ENCODE results near the gene ART3.
A peak's percentile ranks its signal among the peaks of the same experiment; 100 is the strongest.

The ART3 gene

DNA sequence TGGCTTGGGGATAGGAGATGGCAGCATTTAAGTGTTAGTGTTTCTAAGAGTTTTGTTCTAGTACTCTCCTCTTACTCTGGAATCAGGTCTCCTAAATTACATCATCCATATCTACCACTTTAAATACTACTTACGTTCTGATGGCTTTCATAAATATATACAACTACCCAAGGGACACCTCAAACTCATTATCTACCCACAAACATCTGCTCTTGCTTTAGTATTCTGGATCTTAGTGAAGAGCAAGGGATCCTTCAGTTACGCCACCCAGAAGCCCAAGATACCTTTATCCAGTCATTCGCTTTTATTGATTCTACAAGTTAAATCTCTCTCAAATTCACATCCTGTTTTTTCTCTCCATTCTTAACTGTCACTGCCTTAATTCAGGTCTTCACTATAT is 66.7 kb downstream of the ART3 start:
- in situ Hi-C loops (cut with MboI; ENCODE audit: low sequenced_read_pairs, unreplicated experiment): no loop called here
- DNase-seq (ENCODE audit: low spot score): no peak
- TF ChIP-seq, protein P1, sequence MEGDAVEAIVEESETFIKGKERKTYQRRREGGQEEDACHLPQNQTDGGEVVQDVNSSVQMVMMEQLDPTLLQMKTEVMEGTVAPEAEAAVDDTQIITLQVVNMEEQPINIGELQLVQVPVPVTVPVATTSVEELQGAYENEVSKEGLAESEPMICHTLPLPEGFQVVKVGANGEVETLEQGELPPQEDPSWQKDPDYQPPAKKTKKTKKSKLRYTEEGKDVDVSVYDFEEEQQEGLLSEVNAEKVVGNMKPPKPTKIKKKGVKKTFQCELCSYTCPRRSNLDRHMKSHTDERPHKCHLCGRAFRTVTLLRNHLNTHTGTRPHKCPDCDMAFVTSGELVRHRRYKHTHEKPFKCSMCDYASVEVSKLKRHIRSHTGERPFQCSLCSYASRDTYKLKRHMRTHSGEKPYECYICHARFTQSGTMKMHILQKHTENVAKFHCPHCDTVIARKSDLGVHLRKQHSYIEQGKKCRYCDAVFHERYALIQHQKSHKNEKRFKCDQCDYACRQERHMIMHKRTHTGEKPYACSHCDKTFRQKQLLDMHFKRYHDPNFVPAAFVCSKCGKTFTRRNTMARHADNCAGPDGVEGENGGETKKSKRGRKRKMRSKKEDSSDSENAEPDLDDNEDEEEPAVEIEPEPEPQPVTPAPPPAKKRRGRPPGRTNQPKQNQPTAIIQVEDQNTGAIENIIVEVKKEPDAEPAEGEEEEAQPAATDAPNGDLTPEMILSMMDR (IDR thresholded peaks at IDR 0.05; ENCODE audit: borderline replicate concordance, control extremely low read depth, extremely low read depth, insufficient read depth, missing control alignments): no peak

DNA sequence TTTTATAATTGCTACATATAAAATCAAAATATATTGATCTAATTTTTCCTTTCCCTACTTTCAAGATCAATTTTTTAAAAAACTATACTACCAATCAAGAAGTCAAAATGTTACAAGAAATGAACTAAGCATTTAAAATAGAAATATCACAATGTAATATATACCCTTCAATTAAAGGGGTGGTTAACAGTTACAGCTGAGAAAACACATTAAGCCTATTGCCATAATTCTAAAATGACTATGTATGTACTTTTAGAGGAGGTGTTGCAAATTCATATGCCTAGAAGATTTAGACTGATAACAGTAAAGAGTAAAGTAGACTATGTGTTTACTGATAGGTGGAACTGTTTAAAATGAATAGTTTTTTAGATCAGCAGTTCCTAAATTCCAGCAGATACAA is 70.0 kb downstream of the ART3 start:
- in situ Hi-C loops (cut with MboI; ENCODE audit: low sequenced_read_pairs, unreplicated experiment): no loop called here
- no peak for DNase-seq (ENCODE audit: low spot score)
- TF ChIP-seq, protein P1 (IDR thresholded peaks at IDR 0.05; ENCODE audit: borderline replicate concordance, control extremely low read depth, extremely low read depth, insufficient read depth, missing control alignments): no peak

DNA sequence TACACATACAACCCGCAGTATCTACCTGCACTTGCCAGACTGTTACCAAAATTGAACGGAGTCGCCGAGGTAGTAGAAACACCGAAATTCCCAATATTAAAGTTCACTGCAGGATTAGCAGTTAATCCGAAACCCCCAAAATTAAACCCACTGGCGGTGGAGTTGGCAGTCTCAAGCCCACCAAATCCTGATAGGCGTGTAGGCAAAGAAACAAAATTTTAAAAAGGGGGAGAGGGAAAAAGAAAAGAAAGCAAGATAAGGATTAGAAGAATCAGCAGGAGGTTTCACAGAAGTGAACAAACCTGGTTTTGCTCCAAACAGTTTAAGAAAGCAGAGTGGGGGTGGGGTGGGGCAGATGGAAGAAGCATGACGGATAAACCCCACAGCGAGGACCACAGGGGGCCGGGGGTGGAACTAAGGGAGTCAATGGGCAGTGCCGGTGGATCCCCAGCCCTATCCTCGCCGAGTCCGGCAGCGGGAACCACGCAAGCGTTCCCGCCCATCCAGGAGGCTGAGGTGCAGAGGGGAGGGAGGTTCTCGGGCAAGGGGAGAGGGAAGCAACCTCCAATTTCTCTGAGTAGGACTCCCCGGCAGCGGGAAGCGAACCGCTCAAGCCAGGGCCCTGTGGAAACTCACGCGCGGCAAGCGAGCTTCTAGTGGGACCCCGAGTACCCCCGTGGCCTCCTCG is 73.1 kb downstream of the ART3 start:
- peak; percentile 75 for DNase-seq (ENCODE audit: low spot score)
- TF ChIP-seq, protein P1 (IDR thresholded peaks at IDR 0.05; ENCODE audit: borderline replicate concordance, control extremely low read depth, extremely low read depth, insufficient read depth, missing control alignments): no peak
- in situ Hi-C loops (cut with MboI; ENCODE audit: low sequenced_read_pairs, unreplicated experiment): no loop called here

DNA sequence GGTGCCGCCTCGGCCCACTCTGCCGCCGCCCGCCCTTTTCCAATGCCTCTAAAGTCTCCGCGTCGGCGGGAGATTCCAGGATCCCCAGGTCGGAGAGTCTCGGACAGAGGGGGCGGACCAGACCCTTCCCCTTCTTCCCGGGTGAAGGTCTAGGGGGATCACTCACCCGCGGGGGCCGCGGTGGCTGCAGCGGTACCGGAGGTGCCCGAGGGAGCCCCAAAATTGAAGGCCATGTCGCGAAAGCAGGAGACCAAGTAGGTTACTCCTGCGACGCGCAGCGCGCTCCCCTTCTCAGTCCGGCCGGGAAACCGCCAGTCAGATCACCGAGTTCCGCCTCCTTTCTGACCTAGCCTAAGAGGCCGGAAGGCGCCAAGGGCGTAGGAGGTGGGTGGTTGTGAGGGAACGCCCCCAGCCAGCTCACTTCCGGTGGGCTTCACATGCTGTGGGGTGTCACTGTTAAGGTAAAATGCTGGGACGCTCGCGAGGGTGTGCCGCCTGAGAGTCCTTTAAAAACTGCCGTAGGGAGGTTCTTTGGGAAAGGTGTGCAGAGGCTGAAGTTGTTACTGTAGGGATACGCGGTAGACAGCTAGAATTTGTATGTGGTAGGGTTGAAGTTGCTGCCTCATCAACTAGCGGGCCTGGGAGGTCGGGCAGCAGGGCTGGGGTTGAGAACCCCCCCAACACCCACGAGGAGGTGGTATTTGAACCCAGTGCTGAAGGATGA is 73.8 kb downstream of the ART3 start, which contains the start of gene NUP54:
Gene NUP54 (minus strand): TSS at position 256 of the 724 bp plus-strand sequence. CDS start 23 bp downstream, at position 233.
- TF ChIP-seq, protein P1 (IDR thresholded peaks at IDR 0.05; ENCODE audit: borderline replicate concordance, control extremely low read depth, extremely low read depth, insufficient read depth, missing control alignments): no peak
- in situ Hi-C loops (cut with MboI; ENCODE audit: low sequenced_read_pairs, unreplicated experiment): no loop called here
- peak; percentile 95 for DNase-seq (ENCODE audit: low spot score)

DNA sequence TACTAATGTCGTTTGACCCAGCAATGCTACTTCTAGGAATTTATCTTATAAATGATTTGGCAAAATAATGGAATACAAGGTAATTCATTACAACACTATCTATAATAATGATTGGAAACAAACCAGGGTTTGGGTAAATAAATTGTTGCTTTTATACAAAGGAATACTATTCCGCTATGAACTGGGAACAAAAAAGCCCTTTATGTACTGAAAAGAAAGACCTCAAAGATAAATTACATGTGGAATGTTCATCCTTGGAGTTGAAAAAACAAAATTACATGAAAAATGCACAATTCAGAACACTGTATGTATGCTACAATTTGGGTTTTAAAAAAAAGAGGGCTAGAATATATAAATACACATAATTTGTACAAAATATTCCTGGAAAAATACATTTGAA is 78.8 kb downstream of the ART3 start:
- DNase-seq (ENCODE audit: low spot score): no peak
- TF ChIP-seq, protein P1 (IDR thresholded peaks at IDR 0.05; ENCODE audit: borderline replicate concordance, control extremely low read depth, extremely low read depth, insufficient read depth, missing control alignments): no peak
- in situ Hi-C loops (cut with MboI; ENCODE audit: low sequenced_read_pairs, unreplicated experiment): no loop called here

DNA sequence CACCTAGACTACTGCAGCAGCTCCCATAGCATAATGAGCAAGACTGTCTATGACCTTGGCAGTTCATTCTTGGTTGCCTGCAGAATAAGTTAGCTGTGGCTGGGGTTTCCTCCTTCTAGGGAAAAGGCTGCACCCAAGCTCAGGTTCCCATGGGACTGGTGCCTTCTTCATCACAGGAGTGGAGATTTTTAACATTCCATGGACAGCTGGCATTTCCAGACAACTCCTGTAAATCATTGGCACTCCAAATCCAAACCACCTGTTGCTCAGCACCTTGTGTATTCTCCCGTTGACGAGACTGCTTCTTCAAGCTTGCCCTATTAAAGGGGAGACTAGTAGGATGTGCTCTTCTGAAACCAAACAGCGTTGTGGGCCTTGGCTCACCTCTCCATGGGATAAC is 81.5 kb downstream of the ART3 start:
- TF ChIP-seq, protein P1 (IDR thresholded peaks at IDR 0.05; ENCODE audit: borderline replicate concordance, control extremely low read depth, extremely low read depth, insufficient read depth, missing control alignments): no peak
- no peak for DNase-seq (ENCODE audit: low spot score)
- in situ Hi-C loops (cut with MboI; ENCODE audit: low sequenced_read_pairs, unreplicated experiment): no loop called here
